Measurements from ENCODE around the gene BCL11A.

GRCh38 chr2:60442608-60443007 is 110.8 kb downstream of the BCL11A start:
- TF ChIP-seq POLR2AphosphoS5 (IDR thresholded peaks at IDR 0.05) = no peak
- TF ChIP-seq CTCF (IDR thresholded peaks at IDR 0.05) = no peak
- no peak for TF ChIP-seq POLR2A (IDR thresholded peaks at IDR 0.05)
- TF ChIP-seq EP300 (IDR thresholded peaks at IDR 0.05) = no peak
